Measurements from ENCODE around the gene ZCWPW2. TPM values are rescaled to one million over a fixed set of nuclear protein-coding genes. Genes with fewer than 3 reads are reported as not detected.

The ZCWPW2 gene
- polyA plus RNA-seq, 4 donors = 0.37 to 0.90 TPM; not detected in 2

DNA sequence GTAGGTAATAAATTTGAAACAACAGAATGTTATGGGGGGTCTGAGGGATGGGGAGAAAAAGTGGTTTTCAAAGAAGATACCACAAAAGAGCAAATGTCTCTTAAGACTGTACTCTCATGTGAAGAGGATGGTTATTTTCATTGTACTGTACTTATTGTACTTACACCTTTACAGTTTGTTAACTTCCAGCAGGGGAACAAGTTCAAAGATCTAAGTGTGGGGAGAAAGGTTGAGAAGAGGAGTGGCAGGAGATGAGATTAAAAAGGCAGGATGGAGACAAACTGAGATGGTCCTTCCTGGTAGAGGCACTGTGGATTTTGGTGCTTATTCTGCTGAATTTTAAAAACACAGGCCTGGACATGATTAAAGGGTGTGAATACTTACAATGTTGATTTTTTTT, 5.4 kb upstream of the ZCWPW2 start:
- Histone ChIP-seq H3K36me3 (ENCODE audit: control insufficient read depth in 3 of 3, insufficient read depth in 2 of 3, low read depth in 1 of 3, low read length in 3 of 3) (peaks cover 0 to 4% (median 0%) of the 10 kb centered on the region in 3 donors), H3K4me1 (ENCODE audit: control insufficient read depth in 3 of 3, insufficient read depth in 2 of 3, low read depth in 1 of 3, low read length in 2 of 3) (peaks cover 5 to 17% (median 7%) of the 10 kb centered on the region in 3 donors), H3K27ac (ENCODE audit: low read depth in 1 of 3, low read length in 2 of 3) (no peak overlapping the region), H3K9me3 (ENCODE audit: control insufficient read depth in 2 of 2, insufficient read depth in 1 of 2, low read depth in 1 of 2, low read length in 1 of 2) (no peaks in the 10 kb centered on the region), H3K27me3 (ENCODE audit: control insufficient read depth in 3 of 3, insufficient read depth in 3 of 3, low read length in 3 of 3) (no peaks in the 10 kb centered on the region), H3K4me3 (ENCODE audit: low read depth in 1 of 3, low read length in 3 of 3) (no peak overlapping the region)
- peak; percentile 27 to 74 for DNase-seq
- no peak for FAIRE-seq

DNA sequence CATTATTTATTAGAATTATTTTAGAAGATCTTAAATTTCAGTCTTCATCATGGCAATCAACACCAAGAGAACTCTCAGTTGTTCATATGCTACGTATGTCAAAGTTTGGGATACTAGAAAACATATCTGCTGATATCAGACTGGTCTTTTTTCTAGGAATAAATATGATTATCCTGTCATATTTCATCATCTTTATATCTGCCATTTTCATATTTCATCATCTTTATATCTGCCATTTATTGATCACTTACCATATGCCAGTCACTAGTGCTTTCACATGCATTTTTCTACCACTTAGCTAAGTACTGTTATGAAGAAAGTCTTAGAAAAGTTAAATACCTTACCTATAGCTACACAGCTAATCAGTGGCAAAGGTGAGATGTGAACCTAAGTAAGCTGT, 2.8 kb upstream of the ZCWPW2 start:
- Histone ChIP-seq H3K27me3 (ENCODE audit: control insufficient read depth in 3 of 3, insufficient read depth in 3 of 3, low read length in 3 of 3) (no peaks in the 10 kb centered on the region), H3K27ac (ENCODE audit: low read depth in 1 of 3, low read length in 2 of 3) (no peak overlapping the region), H3K36me3 (ENCODE audit: control insufficient read depth in 3 of 3, insufficient read depth in 2 of 3, low read depth in 1 of 3, low read length in 3 of 3) (no peaks in the 10 kb centered on the region), H3K9me3 (ENCODE audit: control insufficient read depth in 2 of 2, insufficient read depth in 1 of 2, low read depth in 1 of 2, low read length in 1 of 2) (no peaks in the 10 kb centered on the region), H3K4me1 (ENCODE audit: control insufficient read depth in 3 of 3, insufficient read depth in 2 of 3, low read depth in 1 of 3, low read length in 2 of 3) (peaks cover 5 to 17% (median 7%) of the 10 kb centered on the region in 3 donors), H3K4me3 (ENCODE audit: low read depth in 1 of 3, low read length in 3 of 3) (no peak overlapping the region)
- DNase-seq (no peak), FAIRE-seq (no peak)
- whole genome bisulfite sequencing, 3 donors = 96 to 98% (median 97%) methylated on average over 1 of the region's 1 CpG

DNA sequence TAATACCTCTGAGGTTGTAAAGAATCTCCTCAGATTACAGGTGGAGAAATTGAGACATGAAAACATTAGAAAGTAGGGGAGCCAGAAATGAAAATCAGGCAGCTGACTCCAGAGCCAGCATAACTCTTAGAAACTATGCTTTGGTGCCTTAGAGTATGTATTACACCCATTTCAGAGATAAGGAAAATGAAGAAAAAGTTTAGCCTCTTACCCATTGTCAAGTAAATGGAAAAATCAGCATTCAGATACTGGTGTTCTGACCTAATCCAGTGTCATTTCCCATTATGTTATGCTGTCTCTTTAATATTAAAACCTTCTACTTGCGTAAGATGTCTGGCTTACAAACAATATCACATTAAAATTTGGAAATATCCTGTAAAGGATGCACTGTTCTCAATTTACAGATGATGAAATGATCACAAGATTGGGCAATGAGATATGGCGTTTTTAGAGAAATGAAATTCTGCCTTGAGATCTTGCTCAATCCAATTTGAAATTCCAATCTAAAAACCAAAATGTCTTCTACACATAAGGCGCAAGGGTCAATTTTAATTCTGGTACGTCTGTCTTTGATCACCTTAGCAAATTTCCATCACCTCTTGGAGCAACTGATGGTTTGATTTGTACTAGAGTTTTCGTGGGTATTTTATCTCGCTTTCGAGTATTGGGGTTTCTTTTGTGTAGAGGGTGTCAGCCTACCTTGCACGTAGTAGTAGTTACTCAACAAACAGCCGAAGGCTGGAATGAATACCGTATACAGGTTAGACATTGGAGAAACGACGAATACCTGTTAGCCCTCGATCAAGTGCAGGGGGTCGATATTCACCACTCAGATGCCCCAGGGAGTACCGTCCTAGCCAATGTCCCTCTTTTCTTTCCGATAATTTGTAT, 902 bp upstream of the ZCWPW2 start:
- no peak for FAIRE-seq

DNA sequence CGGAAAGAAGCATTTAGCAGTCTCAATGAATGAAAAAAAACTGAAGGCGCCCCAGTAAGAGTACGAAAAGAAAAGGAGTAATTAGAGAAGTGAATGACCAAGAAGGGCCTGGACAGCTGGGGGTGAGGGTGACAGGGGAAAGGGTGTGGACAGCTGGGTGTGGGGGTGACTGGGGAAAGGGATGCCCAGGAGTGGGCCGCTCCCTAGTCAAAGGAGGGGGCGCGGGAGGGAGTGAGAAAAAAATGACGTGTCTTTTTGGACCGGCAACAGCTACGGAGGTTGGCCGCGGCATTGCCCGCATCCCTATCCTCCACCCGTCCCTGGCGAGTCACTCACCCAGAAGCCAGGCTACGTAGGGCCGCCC, 274 bp upstream of the ZCWPW2 start:
- Histone ChIP-seq H3K4me1 (ENCODE audit: control insufficient read depth in 3 of 3, insufficient read depth in 2 of 3, low read depth in 1 of 3, low read length in 2 of 3) (peaks cover 3 to 17% (median 5%) of the 10 kb centered on the region in 3 donors), H3K27me3 (ENCODE audit: control insufficient read depth in 3 of 3, insufficient read depth in 3 of 3, low read length in 3 of 3) (no peaks in the 10 kb centered on the region), H3K9me3 (ENCODE audit: control insufficient read depth in 2 of 2, insufficient read depth in 1 of 2, low read depth in 1 of 2, low read length in 1 of 2) (peaks cover 0 to 8% of the 10 kb centered on the region in 2 donors), H3K36me3 (ENCODE audit: control insufficient read depth in 3 of 3, insufficient read depth in 2 of 3, low read depth in 1 of 3, low read length in 3 of 3) (peaks cover 0 to 4% (median 2%) of the 10 kb centered on the region in 3 donors), H3K27ac (ENCODE audit: low read depth in 1 of 3, low read length in 2 of 3) (peak overlapping the region; percentile 98 to 100 (median 99)), H3K4me3 (ENCODE audit: low read depth in 1 of 3, low read length in 3 of 3) (peak overlapping the region; percentile 80 to 99 (median 84))
- 0 to 1% (median 0%) methylated on average over 13 to 16 of the region's 16 CpGs for WGBS, 3 donors
- DNase-seq = no peak
- FAIRE-seq = no peak

More for the DNA sequence above, 902 bp upstream of the ZCWPW2 start:
- H3K36me3 ChIP-seq (ENCODE audit: control insufficient read depth in 3 of 3, insufficient read depth in 2 of 3, low read depth in 1 of 3, low read length in 3 of 3) = no peaks in the 10 kb centered on the region
- H3K4me3 ChIP-seq (ENCODE audit: low read depth in 1 of 3, low read length in 3 of 3) = peak overlapping the region; percentile 80 to 99 (median 84)
- peak in 1 of 2 donors; percentile 10 for DNase-seq
- peaks cover 5 to 17% (median 7%) of the 10 kb centered on the region in 3 donors for H3K4me1 ChIP-seq (ENCODE audit: control insufficient read depth in 3 of 3, insufficient read depth in 2 of 3, low read depth in 1 of 3, low read length in 2 of 3)
- peaks cover 0 to 3% of the 10 kb centered on the region in 2 donors for H3K9me3 ChIP-seq (ENCODE audit: control insufficient read depth in 2 of 2, insufficient read depth in 1 of 2, low read depth in 1 of 2, low read length in 1 of 2)
- H3K27me3 ChIP-seq (ENCODE audit: control insufficient read depth in 3 of 3, insufficient read depth in 3 of 3, low read length in 3 of 3) = no peaks in the 10 kb centered on the region
- WGBS, 3 donors = 17 to 24% (median 23%) methylated on average over 16 of the region's 16 CpGs
- peak overlapping the region; percentile 98 to 100 (median 99) for H3K27ac ChIP-seq (ENCODE audit: low read depth in 1 of 3, low read length in 2 of 3)

DNA sequence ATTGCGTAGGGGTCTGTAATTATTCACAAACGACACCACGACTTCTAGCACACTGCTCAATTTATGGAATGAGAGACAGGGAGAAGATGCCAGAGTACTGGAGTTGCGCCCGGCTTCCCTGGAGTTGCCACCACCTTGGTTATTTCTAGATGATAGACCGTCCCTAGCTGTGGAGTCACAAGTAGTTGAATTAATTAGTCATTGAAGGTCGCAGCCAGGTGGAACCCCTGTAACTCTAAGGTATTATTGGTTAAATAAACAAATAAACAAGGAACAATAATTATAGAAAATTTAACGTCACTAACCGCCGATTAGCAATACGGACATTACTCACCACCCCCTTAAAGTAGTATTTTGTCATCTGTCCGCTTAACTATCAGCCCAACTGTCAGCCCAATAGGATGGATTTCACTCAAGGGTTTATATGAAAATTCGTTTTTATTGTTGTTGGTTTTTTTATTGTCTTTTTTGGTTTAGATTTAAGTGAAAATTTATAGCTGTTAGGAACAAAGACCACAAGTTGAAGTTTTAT, 1.0 kb downstream of the ZCWPW2 start:
- H3K4me3 ChIP-seq (ENCODE audit: low read depth in 1 of 3, low read length in 3 of 3) = peak overlapping the region; percentile 55 to 99 (median 80)
- no peak for DNase-seq
- WGBS, 3 donors = 12 to 22% (median 19%) methylated on average over 13 of the region's 13 CpGs

DNA sequence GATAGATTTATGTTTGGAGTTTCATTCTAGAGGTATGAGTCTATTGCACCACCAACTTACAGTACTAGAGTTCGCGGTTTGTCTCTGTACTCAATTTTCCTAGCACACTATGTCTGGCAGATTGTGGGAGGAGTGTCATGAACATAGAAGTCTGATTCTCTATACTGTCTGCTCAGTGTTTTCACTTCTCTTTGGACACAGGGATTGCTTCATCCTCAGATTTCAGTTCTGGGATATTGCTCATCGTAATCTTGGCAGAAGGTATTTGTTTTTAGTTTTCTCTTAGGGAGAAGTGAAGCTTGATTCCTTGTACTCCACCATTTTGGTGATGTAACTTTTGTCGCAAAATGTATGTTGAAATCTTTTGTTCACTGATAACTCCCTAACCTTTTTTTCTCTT, 27.9 kb downstream of the ZCWPW2 start:
- Histone ChIP-seq H3K4me1 (ENCODE audit: control insufficient read depth in 3 of 3, insufficient read depth in 2 of 3, low read depth in 1 of 3, low read length in 2 of 3) (no peaks in the 10 kb centered on the region), H3K27ac (ENCODE audit: low read depth in 1 of 3, low read length in 2 of 3) (no peak overlapping the region), H3K27me3 (ENCODE audit: control insufficient read depth in 3 of 3, insufficient read depth in 3 of 3, low read length in 3 of 3) (no peaks in the 10 kb centered on the region), H3K9me3 (ENCODE audit: control insufficient read depth in 2 of 2, insufficient read depth in 1 of 2, low read depth in 1 of 2, low read length in 1 of 2) (peaks cover under 1% of the 10 kb centered on the region in 2 donors), H3K4me3 (ENCODE audit: low read depth in 1 of 3, low read length in 3 of 3) (no peak overlapping the region), H3K36me3 (ENCODE audit: control insufficient read depth in 3 of 3, insufficient read depth in 2 of 3, low read depth in 1 of 3, low read length in 3 of 3) (no peaks in the 10 kb centered on the region)
- no peak for FAIRE-seq
- 87 to 91% (median 88%) methylated on average over 4 of the region's 4 CpGs for WGBS, 3 donors
- DNase-seq = no peak

More for the DNA sequence above, 1.0 kb downstream of the ZCWPW2 start:
- FAIRE-seq = no peak
- Histone ChIP-seq H3K27ac (ENCODE audit: low read depth in 1 of 3, low read length in 2 of 3) (peak overlapping the region; percentile 98 to 100 (median 99)), H3K9me3 (ENCODE audit: control insufficient read depth in 2 of 2, insufficient read depth in 1 of 2, low read depth in 1 of 2, low read length in 1 of 2) (peaks cover 0 to 11% of the 10 kb centered on the region in 2 donors), H3K36me3 (ENCODE audit: control insufficient read depth in 3 of 3, insufficient read depth in 2 of 3, low read depth in 1 of 3, low read length in 3 of 3) (peaks cover 0 to 4% (median 2%) of the 10 kb centered on the region in 3 donors), H3K4me1 (ENCODE audit: control insufficient read depth in 3 of 3, insufficient read depth in 2 of 3, low read depth in 1 of 3, low read length in 2 of 3) (peaks cover 3 to 17% (median 5%) of the 10 kb centered on the region in 3 donors), H3K27me3 (ENCODE audit: control insufficient read depth in 3 of 3, insufficient read depth in 3 of 3, low read length in 3 of 3) (no peaks in the 10 kb centered on the region)

DNA sequence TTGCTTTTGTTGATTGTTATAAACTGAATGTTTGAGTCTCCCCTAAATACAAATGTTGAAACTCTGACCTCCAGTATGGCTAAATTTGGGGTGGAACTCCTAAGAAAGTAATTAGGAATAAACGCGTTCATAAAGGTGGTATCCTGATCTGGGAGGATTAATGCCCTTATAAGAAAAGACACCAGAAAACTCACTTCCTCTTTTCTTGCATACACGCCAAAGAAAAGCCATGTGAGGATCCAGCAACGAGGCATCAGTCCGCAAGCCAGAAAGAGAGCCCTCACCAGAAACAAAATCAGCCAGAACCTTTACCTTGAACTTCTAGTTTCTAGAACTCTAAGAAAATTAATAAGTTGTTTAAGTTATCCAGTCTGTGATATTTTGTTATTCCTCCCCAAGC, 37.5 kb downstream of the ZCWPW2 start:
- no peaks in the 10 kb centered on the region for H3K27me3 ChIP-seq (ENCODE audit: control insufficient read depth in 3 of 3, insufficient read depth in 3 of 3, low read length in 3 of 3)
- DNase-seq = no peak
- no peak overlapping the region for H3K27ac ChIP-seq (ENCODE audit: low read depth in 1 of 3, low read length in 2 of 3)
- H3K36me3 ChIP-seq (ENCODE audit: control insufficient read depth in 3 of 3, insufficient read depth in 2 of 3, low read depth in 1 of 3, low read length in 3 of 3) = no peaks in the 10 kb centered on the region
- no peak overlapping the region for H3K4me3 ChIP-seq (ENCODE audit: low read depth in 1 of 3, low read length in 3 of 3)
- no peaks in the 10 kb centered on the region for H3K9me3 ChIP-seq (ENCODE audit: control insufficient read depth in 2 of 2, insufficient read depth in 1 of 2, low read depth in 1 of 2, low read length in 1 of 2)
- no peaks in the 10 kb centered on the region for H3K4me1 ChIP-seq (ENCODE audit: control insufficient read depth in 3 of 3, insufficient read depth in 2 of 3, low read depth in 1 of 3, low read length in 2 of 3)
- no peak for FAIRE-seq
- 88 to 92% (median 91%) methylated on average over 5 of the region's 5 CpGs for WGBS, 3 donors

DNA sequence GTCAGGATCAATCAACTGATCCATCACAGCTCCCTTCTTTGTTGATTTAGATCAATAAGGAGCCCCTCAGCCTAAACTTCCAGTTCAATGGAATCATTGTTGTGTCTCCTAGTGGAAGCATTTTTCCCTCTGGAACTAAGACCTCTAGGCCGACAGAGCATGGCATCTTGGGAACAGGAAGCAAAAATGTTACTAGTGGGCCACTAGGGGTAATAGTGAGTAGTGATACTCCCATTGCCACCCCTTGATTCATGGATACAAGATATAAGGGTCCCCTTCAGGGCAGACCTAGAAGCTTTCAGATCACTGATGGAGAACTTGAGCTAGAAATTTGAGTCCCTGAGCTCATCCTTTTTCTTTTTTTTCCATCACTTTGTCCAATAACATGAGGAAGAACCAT, 40.5 kb downstream of the ZCWPW2 start:
- no peaks in the 10 kb centered on the region for H3K4me1 ChIP-seq (ENCODE audit: control insufficient read depth in 3 of 3, insufficient read depth in 2 of 3, low read depth in 1 of 3, low read length in 2 of 3)
- WGBS, 3 donors = 70 to 89% (median 80%) methylated on average over 1 of the region's 1 CpG

More for the DNA sequence above, 40.5 kb downstream of the ZCWPW2 start:
- H3K4me3 ChIP-seq (ENCODE audit: low read depth in 1 of 3, low read length in 3 of 3) = no peak overlapping the region
- H3K9me3 ChIP-seq (ENCODE audit: control insufficient read depth in 2 of 2, insufficient read depth in 1 of 2, low read depth in 1 of 2, low read length in 1 of 2) = peaks cover 0 to 7% of the 10 kb centered on the region in 2 donors
- FAIRE-seq = no peak
- H3K27ac ChIP-seq (ENCODE audit: low read depth in 1 of 3, low read length in 2 of 3) = no peak overlapping the region
- H3K27me3 ChIP-seq (ENCODE audit: control insufficient read depth in 3 of 3, insufficient read depth in 3 of 3, low read length in 3 of 3) = no peaks in the 10 kb centered on the region
- no peak for DNase-seq
- no peaks in the 10 kb centered on the region for H3K36me3 ChIP-seq (ENCODE audit: control insufficient read depth in 3 of 3, insufficient read depth in 2 of 3, low read depth in 1 of 3, low read length in 3 of 3)

Data from small intestine (tissue), 7 donors.